H1 (cell line): ENCODE measurements around the gene RIMS1. TPM values are rescaled to one million over a fixed set of nuclear protein-coding genes. Genes with fewer than 3 reads are reported as not detected.

Experiments
- CTCF ChIA-PET: fragments of 300-600 bp; sonication (Branson Sonifier 250); formaldehyde crosslinking; loops from one replicate; lab custom pipeline; 2021; ENCODE audit not compliant: partially characterized antibody; lab: Charles Lee
- POLR2A ChIA-PET: fragments of 300-600 bp; sonication (Branson Sonifier 250); formaldehyde crosslinking; loops from one replicate; lab custom pipeline; 2021; ENCODE audit warnings: inconsistent platforms; ENCODE audit not compliant: partially characterized antibody; lab: Charles Lee
- DNase-seq, 2 experiments: peaks; one replicate each; pipeline versions ENCODE4 v3.0.0 to v3.0.0-alpha.2; 2010 to 2022; ENCODE audit warnings: low spot score in 2 of 2, low read depth in 1 of 2, mixed read lengths in 1 of 2
- FAIRE-seq: peaks from 2 replicates; lab custom pipeline; 2011; peaks lifted over from hg19 to GRCh38; lab: Jason Lieb, UNC
- H2AFZ ChIP-seq: 2 replicates; pipeline ENCODE4 v1.8.1; 2012; ENCODE audit warnings: low read length, inconsistent platforms
- H2AK5ac ChIP-seq: 2 replicates; pipeline ENCODE4 v1.6.1; 2013; ENCODE audit warnings: low read depth, low read length
- H2BK120ac ChIP-seq: replicated peaks from 2 replicates; pipeline ENCODE3; 2013; ENCODE audit warnings: low read depth, low read length, inconsistent platforms
- H2BK12ac ChIP-seq: 2 replicates; pipeline ENCODE4 v1.6.1; 2013; ENCODE audit warnings: low read depth, low read length
- H2BK15ac ChIP-seq: 2 replicates; pipeline ENCODE4 v1.6.1; 2013; ENCODE audit warnings: low read length
- H2BK20ac ChIP-seq: 2 replicates; pipeline ENCODE4 v1.6.1; 2013; ENCODE audit warnings: low read length
- H2BK5ac ChIP-seq: 2 replicates; pipeline ENCODE4 v1.6.1; 2013; ENCODE audit warnings: low read depth, low read length
- H3K14ac ChIP-seq: 2 replicates; pipeline ENCODE4 v1.6.1; 2013; ENCODE audit warnings: inconsistent platforms; ENCODE audit not compliant: insufficient read length
- H3K18ac ChIP-seq: 2 replicates; pipeline ENCODE4 v1.6.1; 2013; ENCODE audit warnings: low read length; ENCODE audit errors: extremely low read depth
- H3K23ac ChIP-seq: 2 replicates; pipeline ENCODE4 v1.6.1; 2013; ENCODE audit warnings: inconsistent platforms; ENCODE audit not compliant: insufficient read length
- H3K23me2 ChIP-seq: 2 replicates; pipeline ENCODE4 v1.6.1; 2013; ENCODE audit warnings: low read depth, low read length
- H3K27ac ChIP-seq: 2 replicates; pipeline ENCODE4 v1.6.1; 2011; ENCODE audit warnings: low read depth, low read length, inconsistent platforms
- H3K27me3 ChIP-seq, 4 experiments: replicated peaks in 1 of 4; 1 replicate in 1 of 4; 2 replicates in 3 of 4; pipeline versions ENCODE4 v1.6.1 to v1.8.1; 2011 to 2013; ENCODE audit warnings: low read length in 3 of 4, mild to moderate bottlenecking in 3 of 4, inconsistent platforms in 2 of 4, mixed read lengths in 2 of 4, moderate library complexity in 1 of 4; ENCODE audit not compliant: control insufficient read depth in 3 of 4, insufficient read depth in 3 of 4; ENCODE audit errors: extremely low read depth in 1 of 4
- H3K36me3 ChIP-seq, 4 experiments: 2 replicates each; pipeline versions ENCODE4 v1.6.1 to v1.8.1; 2011 to 2013; ENCODE audit warnings: mild to moderate bottlenecking in 4 of 4, low read length in 3 of 4, moderate library complexity in 2 of 4, control low read depth in 1 of 4, inconsistent platforms in 1 of 4; ENCODE audit not compliant: insufficient read depth in 4 of 4, control insufficient read depth in 2 of 4
- H3K4ac ChIP-seq: replicated peaks from 2 replicates; pipeline ENCODE3; 2013; ENCODE audit warnings: low read length, low read depth, mixed read lengths, inconsistent platforms; ENCODE audit not compliant: insufficient read length
- H3K4me1 ChIP-seq, 4 experiments: replicated peaks in 1 of 4; 1 replicate in 1 of 4; 2 replicates in 3 of 4; pipeline versions ENCODE4 v1.6.1 to v1.8.1; 2011 to 2013; ENCODE audit warnings: low read length in 3 of 4, inconsistent platforms in 2 of 4, mixed read lengths in 1 of 4; ENCODE audit not compliant: insufficient read depth in 4 of 4, control insufficient read depth in 3 of 4
- H3K4me2 ChIP-seq, 2 experiments: 2 replicates each; pipeline versions ENCODE4 v1.6.1 to v1.8.1; 2011 to 2013; ENCODE audit warnings: low read depth in 2 of 2, low read length in 2 of 2, control low read depth in 1 of 2, inconsistent platforms in 1 of 2, mild to moderate bottlenecking in 1 of 2; ENCODE audit not compliant: insufficient read depth in 1 of 2
- H3K4me3 ChIP-seq, 4 experiments: fragments of 200-600, 300-600 bp in 1 of 4; sonication (generic), shearing (Covaris generic), sonication (Bioruptor Twin) in 1 of 4; 2 replicates each; pipeline versions ENCODE4 v1.5.1 to v1.8.1; 2011 to 2016; ENCODE audit warnings: low read length in 4 of 4, low read depth in 3 of 4, control low read depth in 2 of 4, inconsistent platforms in 2 of 4, mild to moderate bottlenecking in 2 of 4, mixed read lengths in 1 of 4, moderate library complexity in 1 of 4; ENCODE audit not compliant: insufficient read depth in 2 of 4; ENCODE audit errors: extremely low read depth in 1 of 4
- H3K56ac ChIP-seq: replicated peaks from 2 replicates; pipeline ENCODE3; 2013; ENCODE audit warnings: low read depth, mild to moderate bottlenecking, mixed read lengths, low read length, inconsistent platforms; ENCODE audit not compliant: insufficient read length
- H3K79me1 ChIP-seq: 2 replicates; pipeline ENCODE4 v1.6.1; 2013; ENCODE audit warnings: low read depth, low read length, control low read depth
- H3K79me2 ChIP-seq, 2 experiments: 2 replicates each; pipeline versions ENCODE4 v1.6.1 to v1.8.1; 2012 to 2013; ENCODE audit warnings: low read length in 2 of 2, mild to moderate bottlenecking in 2 of 2, inconsistent platforms in 1 of 2; ENCODE audit not compliant: insufficient read depth in 2 of 2, control insufficient read depth in 1 of 2
- H3K9ac ChIP-seq, 4 experiments: replicated peaks in 1 of 4; 1 replicate in 1 of 4; 2 replicates in 3 of 4; pipeline versions ENCODE4 v1.6.1 to v1.8.1; 2011 to 2013; ENCODE audit warnings: low read depth in 3 of 4, low read length in 3 of 4, control low read depth in 2 of 4, mild to moderate bottlenecking in 2 of 4, moderate library complexity in 2 of 4, inconsistent platforms in 1 of 4; ENCODE audit errors: extremely low read depth in 1 of 4
- H3K9me3 ChIP-seq, 2 experiments: 2 replicates each; pipeline versions ENCODE4 v1.6.1 to v1.8.1; 2012 to 2013; ENCODE audit warnings: mild to moderate bottlenecking in 2 of 2, moderate library complexity in 2 of 2, control low read depth in 1 of 2, inconsistent platforms in 1 of 2, low read depth in 1 of 2, low read length in 1 of 2, mixed read lengths in 1 of 2; ENCODE audit not compliant: insufficient read depth in 2 of 2
- H4K20me1 ChIP-seq, 2 experiments: replicated peaks in 1 of 2; 2 replicates each; pipeline versions ENCODE3 to v1.8.1; 2011 to 2013; ENCODE audit warnings: inconsistent platforms in 2 of 2, low read length in 2 of 2, mild to moderate bottlenecking in 1 of 2; ENCODE audit not compliant: insufficient read depth in 2 of 2, control insufficient read depth in 1 of 2
- H4K5ac ChIP-seq: 2 replicates; pipeline ENCODE4 v1.6.1; 2013; ENCODE audit warnings: low read length, low read depth, mixed read lengths, inconsistent platforms; ENCODE audit not compliant: insufficient read length
- H4K8ac ChIP-seq: 2 replicates; pipeline ENCODE4 v1.8.0; 2013; ENCODE audit warnings: mild to moderate bottlenecking, moderate library complexity, low read length, inconsistent platforms; ENCODE audit not compliant: insufficient read depth; ENCODE audit errors: extremely low read depth
- H4K91ac ChIP-seq: replicated peaks from 2 replicates; pipeline ENCODE3; 2013; ENCODE audit warnings: low read length, mixed read lengths, inconsistent platforms; ENCODE audit not compliant: insufficient read length
- EZH2 ChIP-seq: fragments of 200-600 bp; sonication (generic); IDR thresholded peaks from 2 replicates; pipeline ENCODE4 v1.7.1; 2012; ENCODE audit warnings: low read depth, mild to moderate bottlenecking, moderate library complexity, low read length, inconsistent platforms; ENCODE audit not compliant: severe bottlenecking
- SP4 ChIP-seq: IDR thresholded peaks from 2 replicates; pipeline ENCODE4 v1.6.1; 2012; ENCODE audit warnings: low read length, inconsistent platforms
- WGBS, 2 experiments: shearing (Covaris generic) in 1 of 2; methylation state at CpG; one replicate each; pipeline versions ENCODE4 v1.1.6 to v1.1.7; 2013 to 2015; ENCODE audit warnings: low lambda C conversion rate in 2 of 2, mixed read lengths in 2 of 2, inconsistent platforms in 1 of 2, low coverage in 1 of 2, missing lambda C conversion rate in 1 of 2; ENCODE audit not compliant: insufficient replicate concordance in 2 of 2, insufficient coverage in 1 of 2, insufficient read length in 1 of 2; ENCODE audit errors: extremely low coverage in 1 of 2, missing lambda C conversion rate in 1 of 2; 5-methylcytosine and 5-hydroxymethylcytosine counted together
- polyA plus RNA-seq, 7 experiments: library from polyadenylated mRNA; depleted of rRNA in 3 of 7; stranded (reverse) in 5 of 7; unstranded in 2 of 7; fragments of >200 nt in 5 of 7; fragments of 200-250 nt in 2 of 7; gene quantifications; 1 replicate in 5 of 7; 2 replicates in 1 of 7; 4 replicates in 1 of 7; pipeline versions ENCODE4 v1.2.1 to v1.2.3, GENCODE V29; 2011 to 2013; ENCODE audit warnings: missing spikeins in 2 of 7, mixed read lengths in 2 of 7
- total RNA-seq: library from RNA; stranded (reverse); fragmentation: NEBNext Ultra II Directional; extraction: Animal tissue kit (Norgen Biotek cat#: 25700); gene quantifications from 2 replicates; pipeline ENCODE4 v1.2.1, GENCODE V29; 2021

RIMS1 gene
- total and polyA plus RNA-seq, 2 of the 8 experiments (the other 6 are each of a cell fraction or from before 2014, with no cell fraction given) = 0.63 to 2.3 TPM

DNA sequence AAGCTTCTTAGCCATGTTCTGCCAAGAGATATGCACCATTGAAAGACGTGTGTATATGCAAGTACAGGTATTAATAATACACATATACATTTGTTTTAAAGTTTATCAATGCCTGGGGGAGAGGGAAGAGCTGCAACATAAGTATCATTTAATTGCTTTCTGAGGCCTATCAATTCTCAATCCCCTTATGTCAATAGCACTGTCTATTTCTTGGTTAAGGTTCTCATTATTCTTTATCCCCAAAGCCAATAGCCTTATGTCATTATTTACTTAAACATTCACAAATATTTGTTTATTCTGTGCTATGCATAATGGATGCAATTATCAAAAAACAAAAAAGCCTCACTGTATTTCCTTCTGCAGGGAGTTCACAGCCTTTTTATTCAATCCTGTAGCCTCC lies 385.2 kb downstream of the RIMS1 start:
- WGBS, 2 experiments = 92% methylated on average over 1 of the region's 1 CpG; no CpG with 5 or more reads in 1 of the 2 experiments
- CTCF ChIA-PET = no interaction called here
- no peak for TF ChIP-seq SP4
- no peak for TF ChIP-seq EZH2

More for the DNA sequence above, 385.2 kb downstream of the RIMS1 start:
- H3K27ac ChIP-seq = no peak overlapping the region
- FAIRE-seq (no peak), DNase-seq (no peak)
- no peak overlapping the region for H2BK5ac ChIP-seq
- H4K20me1 ChIP-seq = no peaks in the 10 kb centered on the region
- H3K4me3 ChIP-seq = no peak overlapping the region
- POLR2A ChIA-PET = no interaction called here
- H3K9me3 ChIP-seq = no peaks in the 10 kb centered on the region
- H3K9ac ChIP-seq = no peak overlapping the region
- no peaks in the 10 kb centered on the region for H3K27me3 ChIP-seq
- H3K56ac ChIP-seq = no peak overlapping the region
- no peaks in the 10 kb centered on the region for H3K23me2 ChIP-seq
- H2BK20ac ChIP-seq = no peak overlapping the region
- H3K79me2 ChIP-seq = no peaks in the 10 kb centered on the region
- H3K14ac ChIP-seq = no peak overlapping the region
- H2AFZ ChIP-seq = no peak overlapping the region
- H3K79me1 ChIP-seq = no peaks in the 10 kb centered on the region
- no peak overlapping the region for H4K91ac ChIP-seq
- no peak overlapping the region for H2BK120ac ChIP-seq
- no peak overlapping the region for H2BK15ac ChIP-seq
- H3K4ac ChIP-seq = no peak overlapping the region
- H3K18ac ChIP-seq = no peak overlapping the region
- no peak overlapping the region for H4K8ac ChIP-seq
- no peak overlapping the region for H2AK5ac ChIP-seq
- H3K23ac ChIP-seq = no peak overlapping the region
- no peak overlapping the region for H2BK12ac ChIP-seq
- no peaks in the 10 kb centered on the region for H3K4me1 ChIP-seq
- no peak overlapping the region for H4K5ac ChIP-seq
- H3K36me3 ChIP-seq = no peaks in the 10 kb centered on the region
- H3K4me2 ChIP-seq = no peak overlapping the region
